ENCODE measurements around the gene RBMX.

Gene RBMX

GRCh38 chrX:136865270-136866158, 15.0 kb downstream of the RBMX start:
- H3K79me2 ChIP-seq = no peaks in the 10 kb centered on the region
- no peak overlapping the region for H3K4me3 ChIP-seq (ENCODE audit: low read depth, low read length)
- H3K36me3 ChIP-seq (ENCODE audit: control insufficient read depth, insufficient read depth, low read length) = no peaks in the 10 kb centered on the region
- no peaks in the 10 kb centered on the region for H3K4me1 ChIP-seq
- H3K9ac ChIP-seq = no peak overlapping the region
- no peaks in the 10 kb centered on the region for H3K27me3 ChIP-seq (ENCODE audit: control insufficient read depth, insufficient read depth, low read length)
- H3K9me3 ChIP-seq (ENCODE audit: control insufficient read depth, low read length) = no peaks in the 10 kb centered on the region
- no peak overlapping the region for H3K27ac ChIP-seq
- H3K4me2 ChIP-seq (ENCODE audit: low read length) = no peak overlapping the region
- TF ChIP-seq, protein P1, sequence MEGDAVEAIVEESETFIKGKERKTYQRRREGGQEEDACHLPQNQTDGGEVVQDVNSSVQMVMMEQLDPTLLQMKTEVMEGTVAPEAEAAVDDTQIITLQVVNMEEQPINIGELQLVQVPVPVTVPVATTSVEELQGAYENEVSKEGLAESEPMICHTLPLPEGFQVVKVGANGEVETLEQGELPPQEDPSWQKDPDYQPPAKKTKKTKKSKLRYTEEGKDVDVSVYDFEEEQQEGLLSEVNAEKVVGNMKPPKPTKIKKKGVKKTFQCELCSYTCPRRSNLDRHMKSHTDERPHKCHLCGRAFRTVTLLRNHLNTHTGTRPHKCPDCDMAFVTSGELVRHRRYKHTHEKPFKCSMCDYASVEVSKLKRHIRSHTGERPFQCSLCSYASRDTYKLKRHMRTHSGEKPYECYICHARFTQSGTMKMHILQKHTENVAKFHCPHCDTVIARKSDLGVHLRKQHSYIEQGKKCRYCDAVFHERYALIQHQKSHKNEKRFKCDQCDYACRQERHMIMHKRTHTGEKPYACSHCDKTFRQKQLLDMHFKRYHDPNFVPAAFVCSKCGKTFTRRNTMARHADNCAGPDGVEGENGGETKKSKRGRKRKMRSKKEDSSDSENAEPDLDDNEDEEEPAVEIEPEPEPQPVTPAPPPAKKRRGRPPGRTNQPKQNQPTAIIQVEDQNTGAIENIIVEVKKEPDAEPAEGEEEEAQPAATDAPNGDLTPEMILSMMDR (IDR thresholded peaks at IDR 0.05) = no peak
- H2AFZ ChIP-seq = no peak overlapping the region

DNA sequence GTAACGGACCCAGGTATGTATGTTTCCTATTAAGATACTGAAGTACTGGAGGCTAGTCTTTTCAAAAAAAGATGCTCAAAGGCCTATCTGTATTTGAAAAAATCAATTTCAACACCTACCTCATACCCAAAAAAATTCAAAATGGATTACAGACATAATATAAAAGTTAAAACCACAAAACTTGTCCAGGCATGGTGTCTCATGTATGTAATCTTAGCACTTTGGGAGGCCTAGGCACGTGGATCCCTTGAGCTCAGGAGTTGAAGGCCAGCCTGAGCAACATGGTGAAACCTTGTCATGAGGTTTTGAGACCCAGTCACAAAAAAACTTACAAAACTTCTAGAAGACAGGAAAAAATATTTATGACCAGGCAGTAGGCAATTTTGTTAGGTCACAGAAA, 16.7 kb downstream of the RBMX start:
- Histone ChIP-seq H3K27ac (no peak overlapping the region), H3K9me3 (ENCODE audit: control insufficient read depth, low read length) (no peaks in the 10 kb centered on the region), H2AFZ (no peak overlapping the region), H3K4me3 (ENCODE audit: low read depth, low read length) (no peak overlapping the region), H3K79me2 (no peaks in the 10 kb centered on the region), H3K9ac (no peak overlapping the region), H3K27me3 (ENCODE audit: control insufficient read depth, insufficient read depth, low read length) (no peaks in the 10 kb centered on the region), H3K36me3 (ENCODE audit: control insufficient read depth, insufficient read depth, low read length) (no peaks in the 10 kb centered on the region), H3K4me2 (ENCODE audit: low read length) (no peak overlapping the region), H3K4me1 (no peaks in the 10 kb centered on the region)
- TF ChIP-seq, protein P1 (IDR thresholded peaks at IDR 0.05) = no peak

DNA sequence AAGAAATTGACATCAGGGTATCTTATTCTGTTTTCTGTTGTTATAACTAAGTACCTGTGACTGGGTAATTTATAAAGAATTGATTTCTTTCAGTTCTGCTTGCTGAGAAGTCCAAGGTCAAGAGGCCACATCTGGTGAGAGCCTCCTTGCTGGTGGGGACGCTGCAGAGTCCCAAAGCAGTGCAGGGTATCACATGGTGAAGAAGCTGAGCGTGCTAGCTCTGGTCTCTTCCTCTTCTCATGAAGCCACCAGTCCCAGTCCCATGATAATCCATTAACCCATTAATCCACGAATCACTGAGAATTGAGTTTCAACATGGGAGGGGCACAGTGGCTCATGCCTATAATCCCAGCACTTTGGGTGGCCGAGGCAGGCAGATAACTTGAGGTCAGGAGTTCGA, 18.0 kb downstream of the RBMX start:
- Histone ChIP-seq H3K9me3 (ENCODE audit: control insufficient read depth, low read length) (no peaks in the 10 kb centered on the region), H3K4me3 (ENCODE audit: low read depth, low read length) (no peak overlapping the region), H3K79me2 (peaks cover 2% of the 10 kb centered on the region), H3K36me3 (ENCODE audit: control insufficient read depth, insufficient read depth, low read length) (no peaks in the 10 kb centered on the region), H2AFZ (no peak overlapping the region), H3K4me1 (no peaks in the 10 kb centered on the region), H3K27me3 (ENCODE audit: control insufficient read depth, insufficient read depth, low read length) (no peaks in the 10 kb centered on the region), H3K27ac (no peak overlapping the region), H3K4me2 (ENCODE audit: low read length) (no peak overlapping the region), H3K9ac (no peak overlapping the region)
- TF ChIP-seq, protein P1 (IDR thresholded peaks at IDR 0.05) = no peak

DNA sequence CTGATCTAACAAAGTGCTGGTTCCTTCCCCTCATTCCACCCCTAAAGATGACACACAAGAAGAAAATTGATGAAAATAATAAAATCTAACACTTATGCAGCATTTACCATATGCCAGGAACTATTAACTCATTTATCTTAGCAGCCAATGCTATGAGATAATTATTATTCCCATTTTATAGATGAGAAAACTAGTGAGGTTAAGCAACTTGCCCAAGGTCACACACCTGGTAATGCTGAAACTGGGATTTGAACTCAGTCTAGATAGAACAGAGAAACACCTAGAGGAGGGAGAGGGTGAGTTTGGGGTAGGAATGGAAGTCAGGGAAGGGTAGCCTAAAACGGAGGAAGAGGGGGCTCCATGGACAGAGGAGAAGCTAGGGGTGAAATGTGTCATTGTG, 18.6 kb downstream of the RBMX start:
- Histone ChIP-seq H2AFZ (no peak overlapping the region), H3K79me2 (peaks cover 2% of the 10 kb centered on the region), H3K27ac (no peak overlapping the region), H3K4me3 (ENCODE audit: low read depth, low read length) (no peak overlapping the region), H3K4me1 (no peaks in the 10 kb centered on the region), H3K36me3 (ENCODE audit: control insufficient read depth, insufficient read depth, low read length) (no peaks in the 10 kb centered on the region), H3K4me2 (ENCODE audit: low read length) (no peak overlapping the region), H3K9ac (no peak overlapping the region), H3K27me3 (ENCODE audit: control insufficient read depth, insufficient read depth, low read length) (no peaks in the 10 kb centered on the region), H3K9me3 (ENCODE audit: control insufficient read depth, low read length) (no peaks in the 10 kb centered on the region)
- TF ChIP-seq, protein P1 (IDR thresholded peaks at IDR 0.05) = no peak

All from parathyroid adenoma (tissue), 2 donors.